Measurements from ENCODE around the gene S100A10.

- TF ChIP-seq, protein P1, sequence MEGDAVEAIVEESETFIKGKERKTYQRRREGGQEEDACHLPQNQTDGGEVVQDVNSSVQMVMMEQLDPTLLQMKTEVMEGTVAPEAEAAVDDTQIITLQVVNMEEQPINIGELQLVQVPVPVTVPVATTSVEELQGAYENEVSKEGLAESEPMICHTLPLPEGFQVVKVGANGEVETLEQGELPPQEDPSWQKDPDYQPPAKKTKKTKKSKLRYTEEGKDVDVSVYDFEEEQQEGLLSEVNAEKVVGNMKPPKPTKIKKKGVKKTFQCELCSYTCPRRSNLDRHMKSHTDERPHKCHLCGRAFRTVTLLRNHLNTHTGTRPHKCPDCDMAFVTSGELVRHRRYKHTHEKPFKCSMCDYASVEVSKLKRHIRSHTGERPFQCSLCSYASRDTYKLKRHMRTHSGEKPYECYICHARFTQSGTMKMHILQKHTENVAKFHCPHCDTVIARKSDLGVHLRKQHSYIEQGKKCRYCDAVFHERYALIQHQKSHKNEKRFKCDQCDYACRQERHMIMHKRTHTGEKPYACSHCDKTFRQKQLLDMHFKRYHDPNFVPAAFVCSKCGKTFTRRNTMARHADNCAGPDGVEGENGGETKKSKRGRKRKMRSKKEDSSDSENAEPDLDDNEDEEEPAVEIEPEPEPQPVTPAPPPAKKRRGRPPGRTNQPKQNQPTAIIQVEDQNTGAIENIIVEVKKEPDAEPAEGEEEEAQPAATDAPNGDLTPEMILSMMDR (IDR thresholded peaks at IDR 0.05) = no peak
- TF ChIP-seq POLR2A (IDR thresholded peaks at IDR 0.05) = no peak
Observed at GRCh38 chr1:151980287-151981177, 13.1 kb downstream of the S100A10 start.

Data from body of pancreas (tissue), 4 donors.